Pericardium fibroblast (primary cell): ENCODE results near the gene MYMX. TPM values are rescaled to one million over a fixed set of nuclear protein-coding genes. Genes with fewer than 3 reads are reported as not detected.

ENCODE experiments used
- total RNA-seq: library from RNA; depleted of rRNA; stranded (reverse); fragments of >200 nt; gene quantifications from 2 replicates; pipeline ENCODE4 v1.2.3, GENCODE V29; 2015

Gene MYMX
- total RNA-seq: 0.60 TPM in 1 of 2 replicates, not detected in the other

GRCh38 chr6:44216677-44217331 is at the start of gene MYMX:
MYMX (plus strand) TSS chr6:44216926; CDS start chr6:44217472, 546 bp downstream.

DNA sequence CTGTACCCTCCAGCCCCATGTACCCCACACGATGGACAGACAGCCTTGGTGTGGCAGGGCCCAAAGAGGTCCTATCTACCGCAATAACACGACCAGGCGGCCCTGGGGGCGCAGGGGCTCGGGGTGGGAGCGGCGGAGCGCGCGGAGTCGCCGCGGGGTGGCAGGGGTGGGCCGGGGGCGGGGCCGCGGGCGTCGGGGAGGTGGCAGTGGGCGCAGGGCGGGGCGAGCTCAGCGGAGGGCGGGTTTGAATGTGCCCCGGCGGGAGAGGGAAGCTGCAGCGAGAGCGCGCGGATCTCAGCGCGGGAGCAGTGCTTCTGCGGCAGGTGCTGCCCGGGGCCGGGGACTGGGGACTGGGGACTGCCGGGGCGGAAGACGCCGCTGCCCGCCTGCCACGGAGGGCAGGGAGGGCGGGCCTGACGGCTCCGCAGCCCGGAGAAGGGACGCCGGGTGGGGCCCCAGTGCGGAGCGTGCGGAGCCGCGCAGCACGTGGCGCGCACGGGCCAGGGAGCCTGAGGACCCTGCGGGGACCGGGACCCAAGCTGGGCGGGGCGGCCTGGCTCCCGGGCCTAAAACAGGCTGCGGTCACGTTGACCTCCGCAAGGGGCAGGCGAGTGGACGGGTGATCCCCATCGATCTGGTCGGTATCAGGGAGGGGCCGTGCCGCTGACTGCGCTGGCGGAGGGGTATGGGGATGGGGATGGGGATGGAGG is 6.7 kb downstream of the MYMX start, which contains the start of gene SLC29A1:
Gene SLC29A1, plus strand, starts transcription at position 277 of the 710 bp plus-strand sequence. CDS start 3,719 bp downstream, outside the sequence.

GRCh38 chr6:44246663-44247337 is 30.1 kb downstream of the MYMX start, which contains the start of gene HSP90AB1:
HSP90AB1 (plus strand) TSS chr6:44247101; CDS start chr6:44248630, 1,529 bp downstream.

GRCh38 chr6:44257025-44257752 is 40.5 kb downstream of the MYMX start, which contains the start of gene SLC35B2:
SLC35B2 (minus strand) TSS chr6:44257528; CDS start chr6:44257410, 118 bp downstream.

GRCh38 chr6:44265007-44265721 is 48.4 kb downstream of the MYMX start, which contains the start of gene NFKBIE:
NFKBIE (minus strand) TSS chr6:44265551; CDS start chr6:44265346, 205 bp downstream.

Other genes with a start within 250 kb of the MYMX start
- gene MRPL14, start 89.5 kb upstream of the MYMX start, total RNA-seq: 25.7 and 40.7 TPM in 2 replicates
- gene TMEM63B, start 89.4 kb upstream of the MYMX start, total RNA-seq: 22.6 and 25.8 TPM in 2 replicates
- 0.35 TPM in 1 of 2 replicates, not detected in the other for gene CAPN11, start 58.1 kb upstream of the MYMX start, total RNA-seq
- gene SLC29A1, start 6.7 kb downstream of the MYMX start, total RNA-seq: 7.9 and 33.3 TPM in 2 replicates
- 534 and 585 TPM in 2 replicates for gene HSP90AB1, start 30.2 kb downstream of the MYMX start, total RNA-seq
- gene SLC35B2, start 40.6 kb downstream of the MYMX start, total RNA-seq: 64.7 and 65.8 TPM in 2 replicates
- gene NFKBIE, start 48.6 kb downstream of the MYMX start, total RNA-seq: 3.0 and 9.2 TPM in 2 replicates
- gene TMEM151B, start 53.5 kb downstream of the MYMX start, total RNA-seq: not detected in 2 replicates
- gene AARS2, start 96.4 kb downstream of the MYMX start, total RNA-seq: 8.3 and 8.4 TPM in 2 replicates
- not detected in 2 replicates for gene SPATS1, start 125.7 kb downstream of the MYMX start, total RNA-seq
- 9.7 and 12.1 TPM in 2 replicates for gene CDC5L, start 170.8 kb downstream of the MYMX start, total RNA-seq